HG03575 (cell line): ENCODE results near the gene PSIP1.
"Not testable (repeated sequence)": the region's sequence is repeated elsewhere in the genome, so short reads cannot be mapped to it uniquely, and the experiment has no call there.

Experiments used
- ATAC-seq: cut with Tn5 transposase; IDR thresholded peaks from one replicate; pipeline ENCODE4 v1.9.1; 2021; ENCODE audit not compliant: unreplicated experiment, insufficient number of reproducible peaks, low FRiP score; ENCODE audit errors: extremely low read depth

PSIP1 gene

GRCh38 chr9:15444141-15444540 is 66.6 kb downstream of the PSIP1 start:
- ATAC-seq, result no peak

- not testable (repeated sequence) for ATAC-seq
Observed at GRCh38 chr9:15442264-15442663, 68.5 kb downstream of the PSIP1 start.

GRCh38 chr9:15441841-15442240 is 68.9 kb downstream of the PSIP1 start:
- ATAC-seq, result not testable (repeated sequence)

- ATAC-seq, result no peak
Observed at GRCh38 chr9:15438891-15439290, 71.9 kb downstream of the PSIP1 start.

GRCh38 chr9:15433661-15434060 is 77.1 kb downstream of the PSIP1 start:
- no peak for ATAC-seq

GRCh38 chr9:15433191-15433590 is 77.6 kb downstream of the PSIP1 start:
- no peak for ATAC-seq

GRCh38 chr9:15430920-15431844 is 79.6 kb downstream of the PSIP1 start:
- ATAC-seq, result no peak

GRCh38 chr9:15427702-15428101 is 83.1 kb downstream of the PSIP1 start:
- not testable (repeated sequence) for ATAC-seq

- no peak for ATAC-seq
Observed at GRCh38 chr9:15426019-15426418, 84.8 kb downstream of the PSIP1 start.

- no peak for ATAC-seq
Observed at GRCh38 chr9:15423231-15423985, 87.4 kb downstream of the PSIP1 start.

- ATAC-seq, result peak; percentile 98
Observed at GRCh38 chr9:15422372-15423230, 88.2 kb downstream of the PSIP1 start, which contains the start of gene SNAPC3. Gene SNAPC3, plus strand, starts transcription at chr9:15422876. Its CDS starts 4 bp downstream, at chr9:15422880.

- no peak for ATAC-seq
Observed at GRCh38 chr9:15421990-15422371, 88.8 kb downstream of the PSIP1 start.

GRCh38 chr9:15421532-15421931 is 89.2 kb downstream of the PSIP1 start:
- no peak for ATAC-seq

GRCh38 chr9:15420796-15421195 is 90.0 kb downstream of the PSIP1 start:
- no peak for ATAC-seq

GRCh38 chr9:15417626-15418025 is 93.1 kb downstream of the PSIP1 start:
- ATAC-seq, result no peak

GRCh38 chr9:15416880-15417279 is 93.9 kb downstream of the PSIP1 start:
- no peak for ATAC-seq
